Fibroblast of lung (primary cell): ENCODE data around the gene OGFOD2.

Source experiments
- EZH2 ChIP-seq: IDR thresholded peaks from 2 replicates; pipeline ENCODE4 v1.5.1; 2012; ENCODE audit warnings: low read length, control low read depth, mild to moderate bottlenecking; ENCODE audit errors: missing control alignments
- TF ChIP-seq, protein P1 (sequence below), 2 donors: IDR thresholded peaks in 1 of 2; conservative IDR thresholded peaks in 1 of 2; 1 replicate in 1 of 2; 2 replicates in 1 of 2; pipeline ENCODE4 v1.5.1; 2011 to 2012; ENCODE audit warnings: low read length in 2 of 2, control low read depth in 1 of 2, inconsistent platforms in 1 of 2, low read depth in 1 of 2, mild to moderate bottlenecking in 1 of 2

DNA sequence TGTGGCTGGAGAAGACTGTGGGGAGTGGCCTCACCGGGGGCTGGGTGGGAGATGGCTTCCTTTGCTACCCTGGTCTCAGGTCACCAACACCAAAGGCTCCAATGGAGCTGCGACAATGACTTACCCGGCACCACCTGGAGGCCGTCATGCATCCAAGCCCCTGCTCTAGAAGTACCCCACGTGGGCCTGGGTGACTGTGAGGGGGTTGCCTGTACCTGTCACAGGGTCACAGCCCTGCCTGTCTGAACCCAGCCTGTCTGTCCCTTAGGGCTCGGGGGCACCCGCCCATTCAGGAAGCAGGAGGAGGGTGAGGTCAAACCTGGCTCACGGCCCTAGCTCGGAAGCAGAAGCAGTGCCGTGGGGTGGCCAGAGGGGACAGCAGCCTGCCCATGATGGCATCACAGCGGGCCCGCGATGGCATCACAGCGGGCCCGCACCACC, 27.7 kb upstream of the OGFOD2 start:
- TF ChIP-seq, protein P1, sequence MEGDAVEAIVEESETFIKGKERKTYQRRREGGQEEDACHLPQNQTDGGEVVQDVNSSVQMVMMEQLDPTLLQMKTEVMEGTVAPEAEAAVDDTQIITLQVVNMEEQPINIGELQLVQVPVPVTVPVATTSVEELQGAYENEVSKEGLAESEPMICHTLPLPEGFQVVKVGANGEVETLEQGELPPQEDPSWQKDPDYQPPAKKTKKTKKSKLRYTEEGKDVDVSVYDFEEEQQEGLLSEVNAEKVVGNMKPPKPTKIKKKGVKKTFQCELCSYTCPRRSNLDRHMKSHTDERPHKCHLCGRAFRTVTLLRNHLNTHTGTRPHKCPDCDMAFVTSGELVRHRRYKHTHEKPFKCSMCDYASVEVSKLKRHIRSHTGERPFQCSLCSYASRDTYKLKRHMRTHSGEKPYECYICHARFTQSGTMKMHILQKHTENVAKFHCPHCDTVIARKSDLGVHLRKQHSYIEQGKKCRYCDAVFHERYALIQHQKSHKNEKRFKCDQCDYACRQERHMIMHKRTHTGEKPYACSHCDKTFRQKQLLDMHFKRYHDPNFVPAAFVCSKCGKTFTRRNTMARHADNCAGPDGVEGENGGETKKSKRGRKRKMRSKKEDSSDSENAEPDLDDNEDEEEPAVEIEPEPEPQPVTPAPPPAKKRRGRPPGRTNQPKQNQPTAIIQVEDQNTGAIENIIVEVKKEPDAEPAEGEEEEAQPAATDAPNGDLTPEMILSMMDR (conservative IDR thresholded peaks at IDR 0.05 in 1 of 2, IDR thresholded peaks at IDR 0.05 in 1 of 2; ENCODE audit: low read depth in 1 of 2, low read length in 2 of 2) = no peak
- no peak for TF ChIP-seq EZH2
